Measurements from ENCODE around the gene SNX27.
A peak's percentile ranks its signal among the peaks of the same experiment; 100 is the strongest.

The SNX27 gene

GRCh38 chr1:151714820-151715725 lies 103.2 kb downstream of the SNX27 start:
- TF ChIP-seq, protein P1, sequence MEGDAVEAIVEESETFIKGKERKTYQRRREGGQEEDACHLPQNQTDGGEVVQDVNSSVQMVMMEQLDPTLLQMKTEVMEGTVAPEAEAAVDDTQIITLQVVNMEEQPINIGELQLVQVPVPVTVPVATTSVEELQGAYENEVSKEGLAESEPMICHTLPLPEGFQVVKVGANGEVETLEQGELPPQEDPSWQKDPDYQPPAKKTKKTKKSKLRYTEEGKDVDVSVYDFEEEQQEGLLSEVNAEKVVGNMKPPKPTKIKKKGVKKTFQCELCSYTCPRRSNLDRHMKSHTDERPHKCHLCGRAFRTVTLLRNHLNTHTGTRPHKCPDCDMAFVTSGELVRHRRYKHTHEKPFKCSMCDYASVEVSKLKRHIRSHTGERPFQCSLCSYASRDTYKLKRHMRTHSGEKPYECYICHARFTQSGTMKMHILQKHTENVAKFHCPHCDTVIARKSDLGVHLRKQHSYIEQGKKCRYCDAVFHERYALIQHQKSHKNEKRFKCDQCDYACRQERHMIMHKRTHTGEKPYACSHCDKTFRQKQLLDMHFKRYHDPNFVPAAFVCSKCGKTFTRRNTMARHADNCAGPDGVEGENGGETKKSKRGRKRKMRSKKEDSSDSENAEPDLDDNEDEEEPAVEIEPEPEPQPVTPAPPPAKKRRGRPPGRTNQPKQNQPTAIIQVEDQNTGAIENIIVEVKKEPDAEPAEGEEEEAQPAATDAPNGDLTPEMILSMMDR (IDR thresholded peaks at IDR 0.05; ENCODE audit: borderline replicate concordance, insufficient read depth, low read depth, low read length), result no peak
- H3K4me3 ChIP-seq (ENCODE audit: low read depth, low read length), result no peak overlapping the region

- no peak overlapping the region for H3K4me3 ChIP-seq (ENCODE audit: low read depth, low read length)
Observed at GRCh38 chr1:151715726-151716404, 104.0 kb downstream of the SNX27 start.

DNA sequence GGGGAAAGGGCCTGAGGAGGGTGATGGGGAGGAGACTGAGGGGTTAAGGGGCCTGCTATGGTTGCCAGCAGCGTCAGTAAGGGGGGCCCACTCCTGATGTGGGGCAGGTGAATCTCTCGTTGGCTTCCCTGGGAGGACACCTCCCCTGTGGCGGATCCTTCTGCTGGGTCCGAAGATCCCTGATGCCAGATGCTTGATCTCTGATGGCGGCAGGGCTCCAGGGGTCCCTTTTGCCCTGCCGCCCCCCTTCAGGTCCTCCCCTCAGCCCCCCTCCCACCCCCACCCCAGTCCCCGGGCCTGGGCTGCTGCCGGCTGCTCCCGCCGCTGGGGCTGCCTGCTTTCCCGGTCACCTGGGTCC lies 104.5 kb downstream of the SNX27 start:
- no peak overlapping the region for H3K4me3 ChIP-seq (ENCODE audit: low read depth, low read length)
- TF ChIP-seq, protein P1 (IDR thresholded peaks at IDR 0.05; ENCODE audit: borderline replicate concordance, insufficient read depth, low read depth, low read length), result no peak

More at GRCh38 chr1:151715726-151716404, 104.0 kb downstream of the SNX27 start:
- TF ChIP-seq, protein P1 (IDR thresholded peaks at IDR 0.05; ENCODE audit: borderline replicate concordance, insufficient read depth, low read depth, low read length), result 0 out of 2 replicates have a peak, but pooled peaks have one; percentile 13

DNA sequence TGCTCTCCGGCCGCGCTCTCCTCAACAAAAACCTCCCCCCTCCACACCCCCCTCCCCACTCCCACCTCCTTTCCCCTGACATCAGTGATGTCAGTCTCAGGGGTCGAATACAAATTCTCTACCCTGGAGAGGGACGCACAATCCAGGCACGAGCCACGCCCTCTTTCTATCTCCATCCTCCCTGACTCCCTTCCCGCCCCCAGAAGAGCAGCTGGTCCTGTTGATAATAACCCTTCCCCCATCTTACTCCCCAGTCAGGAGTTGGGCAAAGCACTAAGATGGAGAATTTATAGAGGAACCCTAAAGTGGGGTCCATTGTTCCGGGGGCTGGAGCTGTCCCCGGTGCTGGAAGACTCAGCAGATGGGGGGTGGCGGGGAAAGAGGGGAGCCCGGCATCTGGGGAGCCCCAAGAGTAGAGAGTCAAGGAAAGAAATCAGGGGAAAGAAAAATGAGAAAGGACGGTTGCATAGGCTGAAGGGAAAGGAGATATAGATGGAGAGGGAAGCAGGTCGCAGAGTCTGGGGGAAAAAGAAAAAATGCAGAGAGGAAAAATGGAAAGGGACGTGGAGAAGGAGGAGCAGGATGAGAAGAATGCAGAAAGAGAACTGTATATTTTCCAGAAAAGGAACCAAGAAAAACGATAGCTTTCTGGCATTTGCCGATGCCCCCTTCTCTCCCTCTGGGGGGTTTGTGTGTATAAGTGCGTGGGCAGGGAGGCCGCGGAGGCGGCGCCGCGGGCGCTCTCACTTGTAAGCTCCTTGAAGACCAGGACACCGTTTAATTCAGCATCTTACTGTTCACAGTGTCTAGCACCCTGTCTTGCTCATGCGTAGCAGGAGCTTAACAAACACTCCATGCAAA lies 105.2 kb downstream of the SNX27 start, which contains the start of gene CELF3:
TSS of gene CELF3 (minus strand) at position 33 of the 861 bp plus-strand sequence. CDS start 783 bp downstream, outside the sequence.
- no peak within 1 kb of the TSS for H3K4me3 ChIP-seq (ENCODE audit: low read depth, low read length)
- TF ChIP-seq, protein P1 (IDR thresholded peaks at IDR 0.05; ENCODE audit: borderline replicate concordance, insufficient read depth, low read depth, low read length), result no peak

GRCh38 chr1:151718011-151718431 lies 106.2 kb downstream of the SNX27 start:
- H3K4me3 ChIP-seq (ENCODE audit: low read depth, low read length), result no peak overlapping the region
- TF ChIP-seq, protein P1 (IDR thresholded peaks at IDR 0.05; ENCODE audit: borderline replicate concordance, insufficient read depth, low read depth, low read length), result no peak

DNA sequence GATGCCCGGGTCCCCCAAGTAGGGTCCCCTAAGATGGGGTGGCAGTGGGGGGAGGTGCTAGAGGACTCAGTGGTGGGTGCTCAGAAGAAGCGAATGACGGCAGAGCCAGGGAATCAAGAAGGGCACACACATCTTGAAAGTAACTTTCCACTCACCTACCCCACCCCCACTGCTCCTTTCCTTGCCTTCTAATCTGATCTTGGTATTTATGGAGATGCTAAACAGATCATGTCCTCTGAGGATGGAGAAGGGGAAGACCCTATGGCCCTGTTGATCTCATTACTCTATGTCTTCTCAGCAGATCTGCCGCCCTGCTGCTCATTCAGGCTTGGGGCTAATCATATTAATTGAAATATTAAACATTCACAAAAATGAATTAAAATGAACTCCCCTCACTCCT lies 106.8 kb downstream of the SNX27 start:
- no peak overlapping the region for H3K4me3 ChIP-seq (ENCODE audit: low read depth, low read length)
- TF ChIP-seq, protein P1 (IDR thresholded peaks at IDR 0.05; ENCODE audit: borderline replicate concordance, insufficient read depth, low read depth, low read length), result no peak

Data from GM12875 (cell line).